ENCODE measurements around the gene ZNF862.

The ZNF862 gene

DNA sequence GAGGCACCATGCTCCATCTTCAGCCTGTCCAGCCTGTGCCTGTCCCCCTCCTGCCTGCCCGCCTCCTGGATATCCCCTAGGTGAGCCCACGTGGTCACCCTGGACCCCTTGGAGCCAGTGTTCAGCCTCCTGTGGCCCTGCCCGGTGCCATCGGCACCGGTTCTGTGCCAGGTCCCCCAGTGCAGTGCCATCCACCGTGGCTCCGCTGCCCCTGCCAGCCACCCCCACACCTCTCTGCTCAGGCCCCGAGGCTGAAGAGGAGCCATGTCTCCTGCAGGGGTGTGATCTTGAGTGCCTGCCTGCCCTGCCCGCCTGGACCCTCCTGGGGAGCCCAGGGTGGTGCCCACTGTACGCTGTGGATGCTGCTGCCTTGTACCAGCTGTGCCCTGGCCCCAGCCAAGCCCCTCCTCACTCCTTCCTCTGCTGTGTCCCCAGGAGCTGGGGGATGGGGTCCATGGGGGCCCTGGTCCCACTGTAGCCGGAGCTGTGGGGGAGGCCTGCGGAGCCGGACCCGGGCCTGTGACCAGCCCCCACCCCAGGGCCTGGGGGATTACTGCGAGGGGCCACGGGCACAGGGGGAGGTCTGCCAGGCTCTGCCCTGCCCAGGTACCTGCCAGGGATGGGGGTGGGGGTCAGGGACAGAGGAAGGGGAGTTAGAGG is 26.2 kb upstream of the ZNF862 start:
- Histone ChIP-seq H3K36me3 (ENCODE audit: control insufficient read depth in 1 of 2, insufficient read depth in 2 of 2, low read length in 2 of 2) (no peaks in the 10 kb centered on the region), H3K9me3 (ENCODE audit: control insufficient read depth in 1 of 2, low read length in 2 of 2) (no peaks in the 10 kb centered on the region), H3K4me1 (ENCODE audit: control insufficient read depth in 1 of 2, insufficient read depth in 2 of 2, low read length in 2 of 2) (no peaks in the 10 kb centered on the region), H3K27ac (ENCODE audit: low read length) (no peak overlapping the region), H3K27me3 (ENCODE audit: low read depth, low read length) (no peaks in the 10 kb centered on the region), H3K4me3 (ENCODE audit: low read depth in 1 of 2, low read length in 2 of 2) (no peak overlapping the region)

DNA sequence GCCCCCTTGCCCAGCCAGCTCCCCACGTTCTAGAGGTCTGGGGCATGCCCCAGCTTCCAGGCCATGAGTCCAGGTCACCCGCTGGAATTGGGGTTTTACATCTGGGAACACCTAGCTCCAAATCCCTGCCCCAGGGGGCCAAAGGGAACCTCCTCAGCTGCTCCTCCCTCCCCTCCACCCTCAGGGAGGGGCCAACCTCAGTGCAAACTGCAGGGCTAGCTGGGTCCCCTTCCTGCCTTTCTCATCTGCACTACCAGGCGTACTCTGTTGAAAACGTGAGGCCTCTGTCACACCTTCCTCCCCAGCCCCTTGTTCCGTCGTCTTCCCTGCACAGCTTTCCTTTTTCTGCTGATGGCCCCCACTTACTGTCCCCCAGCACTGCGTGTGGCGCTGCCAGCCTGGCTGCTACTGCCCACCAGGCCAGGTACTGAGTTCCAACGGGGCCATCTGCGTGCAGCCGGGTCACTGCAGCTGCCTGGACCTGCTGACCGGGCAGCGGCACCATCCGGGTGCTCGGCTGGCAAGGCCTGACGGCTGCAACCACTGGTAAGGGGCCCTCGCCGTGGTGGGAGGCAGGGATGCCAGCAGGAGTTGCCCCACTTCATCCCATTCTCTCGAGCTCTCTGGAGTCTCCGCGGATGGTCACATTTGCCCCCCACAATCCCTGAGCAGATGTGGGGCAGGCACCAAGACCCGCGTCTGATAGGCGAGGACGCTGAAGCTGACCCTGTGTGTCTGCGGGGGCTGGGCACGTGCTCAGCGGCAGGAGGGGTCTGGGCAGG is 24.7 kb upstream of the ZNF862 start:
- Histone ChIP-seq H3K4me1 (ENCODE audit: control insufficient read depth in 1 of 2, insufficient read depth in 2 of 2, low read length in 2 of 2) (no peaks in the 10 kb centered on the region), H3K27ac (ENCODE audit: low read length) (no peak overlapping the region), H3K9me3 (ENCODE audit: control insufficient read depth in 1 of 2, low read length in 2 of 2) (no peaks in the 10 kb centered on the region), H3K27me3 (ENCODE audit: low read depth, low read length) (no peaks in the 10 kb centered on the region), H3K4me3 (ENCODE audit: low read depth in 1 of 2, low read length in 2 of 2) (no peak overlapping the region), H3K36me3 (ENCODE audit: control insufficient read depth in 1 of 2, insufficient read depth in 2 of 2, low read length in 2 of 2) (no peaks in the 10 kb centered on the region)

DNA sequence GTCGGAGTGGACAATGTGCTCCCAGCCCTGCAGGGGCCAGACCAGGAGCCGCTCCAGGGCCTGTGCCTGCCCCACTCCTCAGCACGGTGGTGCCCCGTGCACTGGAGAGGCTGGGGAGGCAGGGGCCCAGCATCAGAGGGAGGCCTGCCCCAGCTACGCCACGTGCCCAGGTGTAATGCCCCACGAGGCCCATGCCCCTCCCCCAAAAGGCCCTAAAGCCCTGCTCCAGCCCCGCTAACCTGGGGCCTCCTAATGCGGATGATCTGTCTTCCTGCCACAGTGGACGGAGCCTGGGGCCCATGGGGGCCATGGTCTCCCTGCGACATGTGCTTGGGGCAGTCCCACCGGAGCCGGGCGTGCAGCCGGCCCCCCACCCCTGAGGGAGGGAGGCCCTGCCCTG is 23.7 kb upstream of the ZNF862 start:
- Histone ChIP-seq H3K4me1 (ENCODE audit: control insufficient read depth in 1 of 2, insufficient read depth in 2 of 2, low read length in 2 of 2) (no peaks in the 10 kb centered on the region), H3K27ac (ENCODE audit: low read length) (no peak overlapping the region), H3K4me3 (ENCODE audit: low read depth in 1 of 2, low read length in 2 of 2) (no peak overlapping the region), H3K36me3 (ENCODE audit: control insufficient read depth in 1 of 2, insufficient read depth in 2 of 2, low read length in 2 of 2) (no peaks in the 10 kb centered on the region), H3K9me3 (ENCODE audit: control insufficient read depth in 1 of 2, low read length in 2 of 2) (no peaks in the 10 kb centered on the region), H3K27me3 (ENCODE audit: low read depth, low read length) (no peaks in the 10 kb centered on the region)

DNA sequence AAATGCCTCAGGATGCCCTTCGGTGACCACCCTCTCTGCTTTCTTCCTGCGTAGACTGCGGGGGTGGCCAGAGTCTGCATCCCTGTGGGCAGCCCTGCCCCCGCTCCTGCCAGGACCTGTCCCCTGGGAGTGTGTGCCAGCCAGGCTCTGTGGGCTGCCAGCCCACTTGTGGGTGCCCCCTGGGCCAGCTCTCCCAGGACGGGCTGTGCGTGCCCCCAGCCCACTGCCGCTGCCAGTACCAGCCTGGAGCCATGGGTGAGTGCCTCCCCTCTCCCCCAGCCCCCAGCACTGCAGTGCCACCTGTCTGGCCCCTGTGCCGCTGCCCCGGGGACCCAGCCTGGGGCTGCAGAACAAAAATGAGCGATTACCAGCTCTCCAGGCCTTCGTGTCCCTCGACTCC is 23.1 kb upstream of the ZNF862 start:
- Histone ChIP-seq H3K36me3 (ENCODE audit: control insufficient read depth in 1 of 2, insufficient read depth in 2 of 2, low read length in 2 of 2) (no peaks in the 10 kb centered on the region), H3K27ac (ENCODE audit: low read length) (no peak overlapping the region), H3K9me3 (ENCODE audit: control insufficient read depth in 1 of 2, low read length in 2 of 2) (no peaks in the 10 kb centered on the region), H3K27me3 (ENCODE audit: low read depth, low read length) (no peaks in the 10 kb centered on the region), H3K4me3 (ENCODE audit: low read depth in 1 of 2, low read length in 2 of 2) (no peak overlapping the region), H3K4me1 (ENCODE audit: control insufficient read depth in 1 of 2, insufficient read depth in 2 of 2, low read length in 2 of 2) (no peaks in the 10 kb centered on the region)

DNA sequence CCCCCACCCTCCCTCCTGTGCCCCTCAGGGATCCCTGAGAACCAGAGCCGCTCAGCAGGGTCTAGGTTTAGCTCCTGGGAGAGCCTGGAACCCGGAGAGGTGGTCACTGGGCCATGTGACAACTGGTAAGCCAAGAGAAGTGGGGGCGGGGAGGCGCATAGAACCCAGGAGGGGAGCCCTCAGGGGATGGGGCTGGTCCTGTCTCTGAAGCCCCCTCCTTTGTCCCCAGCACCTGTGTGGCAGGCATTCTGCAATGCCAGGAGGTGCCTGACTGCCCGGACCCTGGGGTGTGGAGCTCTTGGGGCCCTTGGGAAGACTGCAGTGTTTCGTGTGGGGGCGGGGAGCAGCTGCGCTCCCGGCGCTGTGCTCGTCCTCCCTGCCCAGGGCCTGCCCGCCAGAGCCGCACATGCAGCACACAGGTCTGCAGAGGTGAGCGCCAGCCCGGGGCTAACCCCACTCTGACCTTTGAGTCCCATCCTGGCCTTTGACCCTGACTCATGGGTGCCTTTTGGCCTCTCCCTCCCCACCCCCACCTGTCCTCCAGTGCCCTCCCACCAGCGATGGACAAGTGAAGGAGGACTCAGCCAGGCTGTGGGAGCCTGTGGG is 22.4 kb upstream of the ZNF862 start:
- Histone ChIP-seq H3K36me3 (ENCODE audit: control insufficient read depth in 1 of 2, insufficient read depth in 2 of 2, low read length in 2 of 2) (no peaks in the 10 kb centered on the region), H3K4me1 (ENCODE audit: control insufficient read depth in 1 of 2, insufficient read depth in 2 of 2, low read length in 2 of 2) (no peaks in the 10 kb centered on the region), H3K27ac (ENCODE audit: low read length) (no peak overlapping the region), H3K27me3 (ENCODE audit: low read depth, low read length) (no peaks in the 10 kb centered on the region), H3K4me3 (ENCODE audit: low read depth in 1 of 2, low read length in 2 of 2) (no peak overlapping the region), H3K9me3 (ENCODE audit: control insufficient read depth in 1 of 2, low read length in 2 of 2) (no peaks in the 10 kb centered on the region)

DNA sequence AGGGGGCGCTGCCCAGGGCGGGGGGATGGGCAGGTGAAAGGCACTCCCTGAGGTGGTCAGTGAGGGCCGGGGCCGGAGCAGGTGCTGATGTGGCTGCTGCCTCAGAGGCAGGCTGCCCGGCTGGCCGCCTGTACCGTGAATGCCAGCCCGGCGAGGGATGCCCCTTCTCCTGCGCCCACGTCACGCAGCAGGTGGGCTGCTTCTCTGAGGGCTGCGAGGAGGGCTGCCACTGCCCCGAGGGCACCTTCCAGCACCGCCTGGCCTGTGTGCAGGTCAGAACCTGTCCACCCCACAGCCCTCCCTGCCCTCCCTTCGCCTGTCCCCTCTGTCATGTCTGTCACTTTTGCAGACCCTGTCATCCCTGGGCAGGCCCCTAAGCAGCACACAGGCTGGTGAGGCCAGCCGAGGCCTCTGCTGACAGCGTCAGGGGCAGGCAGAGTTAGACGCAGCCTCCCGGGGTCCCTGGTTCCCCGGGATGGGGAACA is 21.9 kb upstream of the ZNF862 start:
- Histone ChIP-seq H3K36me3 (ENCODE audit: control insufficient read depth in 1 of 2, insufficient read depth in 2 of 2, low read length in 2 of 2) (no peaks in the 10 kb centered on the region), H3K27me3 (ENCODE audit: low read depth, low read length) (no peaks in the 10 kb centered on the region), H3K9me3 (ENCODE audit: control insufficient read depth in 1 of 2, low read length in 2 of 2) (no peaks in the 10 kb centered on the region), H3K4me1 (ENCODE audit: control insufficient read depth in 1 of 2, insufficient read depth in 2 of 2, low read length in 2 of 2) (no peaks in the 10 kb centered on the region), H3K27ac (ENCODE audit: low read length) (no peak overlapping the region), H3K4me3 (ENCODE audit: low read depth in 1 of 2, low read length in 2 of 2) (no peak overlapping the region)

DNA sequence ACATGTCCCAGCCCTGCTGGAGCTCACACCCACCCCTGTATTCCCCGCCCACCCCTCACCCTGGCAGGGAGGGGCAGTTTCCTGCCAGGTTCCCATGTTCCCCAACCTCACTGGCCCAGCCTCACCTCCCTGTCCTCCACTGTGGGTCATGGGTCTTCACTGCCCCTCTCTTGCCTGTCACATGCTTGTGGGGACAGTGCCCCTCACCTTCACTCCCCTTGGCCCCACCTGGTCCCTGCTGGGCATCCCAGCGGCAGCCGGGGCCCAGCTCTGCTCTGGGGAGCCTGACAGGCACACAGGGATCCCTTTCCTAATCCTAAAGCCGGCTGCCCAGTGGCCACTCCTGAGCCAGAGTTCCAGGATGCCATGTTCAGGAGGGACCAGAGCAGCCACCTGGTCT is 21.4 kb upstream of the ZNF862 start:
- no peaks in the 10 kb centered on the region for H3K9me3 ChIP-seq (ENCODE audit: control insufficient read depth in 1 of 2, low read length in 2 of 2)
- H3K36me3 ChIP-seq (ENCODE audit: control insufficient read depth in 1 of 2, insufficient read depth in 2 of 2, low read length in 2 of 2), result no peaks in the 10 kb centered on the region
- no peak overlapping the region for H3K27ac ChIP-seq (ENCODE audit: low read length)
- no peaks in the 10 kb centered on the region for H3K27me3 ChIP-seq (ENCODE audit: low read depth, low read length)
- H3K4me3 ChIP-seq (ENCODE audit: low read depth in 1 of 2, low read length in 2 of 2), result no peak overlapping the region
- no peaks in the 10 kb centered on the region for H3K4me1 ChIP-seq (ENCODE audit: control insufficient read depth in 1 of 2, insufficient read depth in 2 of 2, low read length in 2 of 2)

DNA sequence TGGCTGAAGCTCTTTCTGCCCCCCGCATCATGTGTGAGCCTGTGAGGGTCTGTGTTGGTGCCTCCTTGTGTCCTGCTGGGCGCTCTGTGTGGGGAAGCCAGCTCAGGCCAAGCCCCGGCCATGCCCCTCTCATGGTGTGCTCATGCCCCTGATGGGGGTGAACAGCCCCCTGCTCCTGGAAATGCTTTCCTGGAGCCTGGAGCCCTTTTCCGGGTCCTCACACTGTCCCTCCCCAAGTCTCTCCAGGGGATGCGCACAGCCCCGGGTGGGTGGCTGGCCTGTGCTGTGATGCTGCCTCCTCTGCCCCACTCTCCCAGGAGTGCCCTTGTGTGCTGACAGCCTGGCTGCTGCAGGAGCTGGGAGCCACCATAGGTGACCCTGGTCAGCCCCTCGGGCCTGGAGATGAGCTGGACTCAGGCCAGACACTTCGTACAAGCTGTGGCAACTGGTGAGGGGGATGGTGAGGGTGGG is 20.8 kb upstream of the ZNF862 start:
- H3K27me3 ChIP-seq (ENCODE audit: low read depth, low read length), result no peaks in the 10 kb centered on the region
- no peaks in the 10 kb centered on the region for H3K9me3 ChIP-seq (ENCODE audit: control insufficient read depth in 1 of 2, low read length in 2 of 2)
- no peak overlapping the region for H3K4me3 ChIP-seq (ENCODE audit: low read depth in 1 of 2, low read length in 2 of 2)
- H3K27ac ChIP-seq (ENCODE audit: low read length), result no peak overlapping the region
- no peaks in the 10 kb centered on the region for H3K36me3 ChIP-seq (ENCODE audit: control insufficient read depth in 1 of 2, insufficient read depth in 2 of 2, low read length in 2 of 2)
- no peaks in the 10 kb centered on the region for H3K4me1 ChIP-seq (ENCODE audit: control insufficient read depth in 1 of 2, insufficient read depth in 2 of 2, low read length in 2 of 2)

DNA sequence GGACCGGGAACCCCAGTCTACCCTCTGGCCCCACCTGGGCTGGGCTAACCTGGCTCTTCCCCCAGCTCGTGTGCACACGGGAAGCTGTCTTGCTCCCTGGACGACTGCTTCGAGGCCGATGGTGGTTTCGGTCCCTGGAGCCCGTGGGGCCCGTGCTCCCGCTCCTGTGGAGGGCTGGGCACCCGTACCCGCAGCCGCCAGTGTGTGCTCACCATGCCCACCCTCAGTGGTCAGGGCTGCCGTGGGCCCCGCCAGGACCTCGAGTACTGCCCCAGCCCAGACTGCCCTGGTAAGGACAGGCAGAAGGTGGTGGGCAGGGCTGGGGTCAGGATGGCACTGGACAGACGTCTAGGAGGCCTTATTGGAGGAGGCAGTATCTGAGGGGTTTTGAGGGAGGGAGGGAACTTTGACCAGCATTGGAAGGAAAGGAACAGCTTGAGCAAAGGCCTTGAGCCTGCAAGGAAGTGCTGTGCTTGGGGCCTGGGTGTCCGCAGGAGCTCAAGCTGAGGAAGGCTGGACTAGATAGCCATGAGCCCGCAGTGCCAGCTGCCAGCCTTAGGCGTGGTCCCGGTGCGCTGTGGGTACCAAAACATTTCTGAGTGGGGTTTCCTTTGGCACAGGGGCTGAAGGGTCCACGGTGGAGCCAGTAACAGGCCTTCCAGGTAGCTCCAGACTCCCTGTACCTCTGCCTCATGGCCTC is 20.2 kb upstream of the ZNF862 start:
- Histone ChIP-seq H3K27me3 (ENCODE audit: low read depth, low read length) (no peaks in the 10 kb centered on the region), H3K4me3 (ENCODE audit: low read depth in 1 of 2, low read length in 2 of 2) (no peak overlapping the region), H3K9me3 (ENCODE audit: control insufficient read depth in 1 of 2, low read length in 2 of 2) (no peaks in the 10 kb centered on the region), H3K4me1 (ENCODE audit: control insufficient read depth in 1 of 2, insufficient read depth in 2 of 2, low read length in 2 of 2) (no peaks in the 10 kb centered on the region), H3K27ac (ENCODE audit: low read length) (no peak overlapping the region), H3K36me3 (ENCODE audit: control insufficient read depth in 1 of 2, insufficient read depth in 2 of 2, low read length in 2 of 2) (no peaks in the 10 kb centered on the region)

DNA sequence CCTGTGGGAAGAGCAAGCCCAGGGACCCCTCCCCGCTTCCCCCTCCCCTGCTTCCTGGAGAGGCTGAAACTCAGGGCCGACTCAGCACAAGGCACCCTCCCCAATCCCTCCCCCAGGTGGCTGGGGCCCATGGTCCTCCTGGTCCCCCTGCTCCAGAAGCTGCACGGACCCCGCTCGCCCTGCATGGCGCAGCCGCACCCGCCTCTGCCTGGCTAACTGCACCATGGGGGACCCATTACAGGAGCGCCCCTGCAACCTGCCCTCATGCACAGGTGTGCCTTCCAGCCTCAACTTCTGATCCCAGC is 19.7 kb upstream of the ZNF862 start:
- Histone ChIP-seq H3K4me1 (ENCODE audit: control insufficient read depth in 1 of 2, insufficient read depth in 2 of 2, low read length in 2 of 2) (no peaks in the 10 kb centered on the region), H3K4me3 (ENCODE audit: low read depth in 1 of 2, low read length in 2 of 2) (no peak overlapping the region), H3K27ac (ENCODE audit: low read length) (no peak overlapping the region), H3K27me3 (ENCODE audit: low read depth, low read length) (no peaks in the 10 kb centered on the region), H3K9me3 (ENCODE audit: control insufficient read depth in 1 of 2, low read length in 2 of 2) (no peaks in the 10 kb centered on the region), H3K36me3 (ENCODE audit: control insufficient read depth in 1 of 2, insufficient read depth in 2 of 2, low read length in 2 of 2) (no peaks in the 10 kb centered on the region)
